ENCODE measurements around the gene LCNL1.

LCNL1 gene

DNA sequence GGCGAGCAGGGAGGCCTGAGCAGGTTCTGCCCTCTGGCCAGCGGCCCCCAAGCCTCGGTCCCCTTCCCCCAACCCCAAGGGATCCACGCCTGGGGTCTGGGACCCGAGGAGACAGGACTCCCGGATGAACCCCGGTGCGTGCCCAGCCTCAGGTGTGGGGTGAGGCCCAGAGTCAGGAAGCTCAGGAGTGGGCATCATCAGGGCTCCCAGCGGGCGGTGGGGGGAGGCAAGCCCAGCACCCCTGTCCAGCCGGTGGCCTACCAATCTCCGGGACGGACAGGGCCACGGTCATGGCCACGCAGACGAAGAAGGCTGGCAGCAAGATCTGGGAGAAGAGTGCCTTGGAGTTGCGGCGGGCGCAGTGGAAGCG lies 30.8 kb downstream of the LCNL1 start:
- Histone ChIP-seq H3K4me3 (ENCODE audit: low read length) (no peak overlapping the region), H3K9me3 (ENCODE audit: insufficient read depth, low read depth, low read length) (no peaks in the 10 kb centered on the region), H3K4me1 (ENCODE audit: insufficient read depth, low read length) (no peaks in the 10 kb centered on the region), H3K27me3 (ENCODE audit: insufficient read depth, low read length) (no peaks in the 10 kb centered on the region), H3K36me3 (ENCODE audit: insufficient read depth, low read depth, low read length) (no peaks in the 10 kb centered on the region), H3K27ac (ENCODE audit: low read length) (no peak overlapping the region), H3K9ac (ENCODE audit: low read depth, low read length) (no peak overlapping the region)

DNA sequence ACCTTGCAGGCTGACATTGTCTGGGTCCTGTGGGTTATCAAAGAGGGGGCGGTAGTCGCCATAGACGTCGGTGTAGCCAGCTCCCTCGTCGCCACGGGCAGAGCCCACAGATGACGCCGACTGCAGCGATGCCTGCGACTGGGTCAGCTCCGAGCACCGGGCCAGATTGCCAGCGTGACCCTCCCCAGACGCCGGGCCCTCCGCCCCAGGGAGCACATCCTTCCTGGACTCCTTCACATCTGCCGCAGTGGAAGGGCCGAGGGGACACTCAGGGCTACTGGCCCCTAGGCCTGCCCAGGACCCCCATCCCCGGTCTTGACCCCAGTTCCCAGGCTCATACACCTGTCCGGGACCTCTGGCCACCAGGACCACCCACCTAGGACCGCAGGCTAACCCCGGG lies 31.4 kb downstream of the LCNL1 start:
- H3K4me1 ChIP-seq (ENCODE audit: insufficient read depth, low read length) = no peaks in the 10 kb centered on the region
- no peak overlapping the region for H3K27ac ChIP-seq (ENCODE audit: low read length)
- H3K4me3 ChIP-seq (ENCODE audit: low read length) = no peak overlapping the region
- no peak overlapping the region for H3K9ac ChIP-seq (ENCODE audit: low read depth, low read length)
- H3K36me3 ChIP-seq (ENCODE audit: insufficient read depth, low read depth, low read length) = no peaks in the 10 kb centered on the region
- H3K9me3 ChIP-seq (ENCODE audit: insufficient read depth, low read depth, low read length) = no peaks in the 10 kb centered on the region
- H3K27me3 ChIP-seq (ENCODE audit: insufficient read depth, low read length) = no peaks in the 10 kb centered on the region

GRCh38 chr9:137014776-137015539 lies 32.2 kb downstream of the LCNL1 start:
- H3K27ac ChIP-seq (ENCODE audit: low read length) = no peak overlapping the region
- H3K4me1 ChIP-seq (ENCODE audit: insufficient read depth, low read length) = no peaks in the 10 kb centered on the region
- H3K36me3 ChIP-seq (ENCODE audit: insufficient read depth, low read depth, low read length) = no peaks in the 10 kb centered on the region
- H3K27me3 ChIP-seq (ENCODE audit: insufficient read depth, low read length) = no peaks in the 10 kb centered on the region
- H3K4me3 ChIP-seq (ENCODE audit: low read length) = no peak overlapping the region
- no peaks in the 10 kb centered on the region for H3K9me3 ChIP-seq (ENCODE audit: insufficient read depth, low read depth, low read length)
- H3K9ac ChIP-seq (ENCODE audit: low read depth, low read length) = no peak overlapping the region

- no peaks in the 10 kb centered on the region for H3K4me1 ChIP-seq (ENCODE audit: insufficient read depth, low read length)
- H3K4me3 ChIP-seq (ENCODE audit: low read length) = no peak overlapping the region
- no peaks in the 10 kb centered on the region for H3K36me3 ChIP-seq (ENCODE audit: insufficient read depth, low read depth, low read length)
- H3K27me3 ChIP-seq (ENCODE audit: insufficient read depth, low read length) = no peaks in the 10 kb centered on the region
- no peak overlapping the region for H3K9ac ChIP-seq (ENCODE audit: low read depth, low read length)
- H3K9me3 ChIP-seq (ENCODE audit: insufficient read depth, low read depth, low read length) = no peaks in the 10 kb centered on the region
- H3K27ac ChIP-seq (ENCODE audit: low read length) = no peak overlapping the region
Observed at GRCh38 chr9:137015540-137015930, 32.7 kb downstream of the LCNL1 start.

DNA sequence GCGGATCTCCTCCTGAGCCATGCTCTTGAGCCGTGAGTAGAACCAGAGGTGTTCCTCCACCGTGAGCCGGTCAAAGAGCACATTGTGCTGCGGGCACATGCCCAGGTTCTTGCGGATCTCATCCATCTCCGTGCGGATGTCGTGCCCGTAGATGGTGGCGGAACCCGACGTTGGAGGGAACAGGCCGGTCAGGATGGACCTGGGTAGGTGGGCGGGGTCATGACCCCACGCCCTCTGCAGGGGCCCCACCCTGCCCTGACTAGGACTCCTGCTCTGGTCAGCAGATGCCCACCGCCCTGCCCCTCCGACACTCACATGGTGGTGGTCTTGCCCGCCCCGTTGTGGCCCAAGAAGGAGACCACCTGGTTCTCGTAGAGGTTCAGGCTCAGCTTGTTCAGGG lies 33.2 kb downstream of the LCNL1 start:
- H3K4me3 ChIP-seq (ENCODE audit: low read length) = no peak overlapping the region
- no peak overlapping the region for H3K9ac ChIP-seq (ENCODE audit: low read depth, low read length)
- H3K27ac ChIP-seq (ENCODE audit: low read length) = no peak overlapping the region
- no peaks in the 10 kb centered on the region for H3K9me3 ChIP-seq (ENCODE audit: insufficient read depth, low read depth, low read length)
- no peaks in the 10 kb centered on the region for H3K27me3 ChIP-seq (ENCODE audit: insufficient read depth, low read length)
- no peaks in the 10 kb centered on the region for H3K4me1 ChIP-seq (ENCODE audit: insufficient read depth, low read length)
- no peaks in the 10 kb centered on the region for H3K36me3 ChIP-seq (ENCODE audit: insufficient read depth, low read depth, low read length)

DNA sequence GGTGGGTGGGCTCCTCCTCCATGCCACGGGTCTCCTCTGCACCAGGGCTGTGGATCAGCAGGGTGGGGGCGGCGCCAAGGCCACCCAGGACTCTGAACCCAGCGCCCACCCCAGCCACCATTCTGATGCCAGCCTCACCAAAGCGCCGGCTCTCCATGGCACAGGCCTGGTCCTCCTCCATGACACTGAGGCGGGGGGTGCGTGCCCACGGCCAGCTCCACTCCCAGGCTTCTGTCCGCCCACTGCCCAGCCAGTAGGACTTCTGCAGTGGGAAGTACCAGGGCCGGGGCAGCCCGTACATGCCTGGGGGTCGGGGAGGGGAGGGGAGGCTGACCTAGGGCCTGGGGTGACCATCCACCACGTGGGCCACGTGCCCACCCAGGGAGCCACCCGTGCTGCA lies 33.6 kb downstream of the LCNL1 start:
- Histone ChIP-seq H3K9ac (ENCODE audit: low read depth, low read length) (no peak overlapping the region), H3K4me3 (ENCODE audit: low read length) (no peak overlapping the region), H3K4me1 (ENCODE audit: insufficient read depth, low read length) (no peaks in the 10 kb centered on the region), H3K36me3 (ENCODE audit: insufficient read depth, low read depth, low read length) (no peaks in the 10 kb centered on the region), H3K27me3 (ENCODE audit: insufficient read depth, low read length) (no peaks in the 10 kb centered on the region), H3K27ac (ENCODE audit: low read length) (no peak overlapping the region), H3K9me3 (ENCODE audit: insufficient read depth, low read depth, low read length) (no peaks in the 10 kb centered on the region)

GRCh38 chr9:137017071-137017470 lies 34.3 kb downstream of the LCNL1 start:
- no peaks in the 10 kb centered on the region for H3K27me3 ChIP-seq (ENCODE audit: insufficient read depth, low read length)
- H3K4me1 ChIP-seq (ENCODE audit: insufficient read depth, low read length) = no peaks in the 10 kb centered on the region
- no peaks in the 10 kb centered on the region for H3K9me3 ChIP-seq (ENCODE audit: insufficient read depth, low read depth, low read length)
- no peak overlapping the region for H3K9ac ChIP-seq (ENCODE audit: low read depth, low read length)
- H3K27ac ChIP-seq (ENCODE audit: low read length) = no peak overlapping the region
- no peak overlapping the region for H3K4me3 ChIP-seq (ENCODE audit: low read length)
- H3K36me3 ChIP-seq (ENCODE audit: insufficient read depth, low read depth, low read length) = no peaks in the 10 kb centered on the region

GRCh38 chr9:137017791-137018497 lies 35.2 kb downstream of the LCNL1 start:
- H3K9me3 ChIP-seq (ENCODE audit: insufficient read depth, low read depth, low read length) = no peaks in the 10 kb centered on the region
- no peak overlapping the region for H3K27ac ChIP-seq (ENCODE audit: low read length)
- no peak overlapping the region for H3K9ac ChIP-seq (ENCODE audit: low read depth, low read length)
- no peaks in the 10 kb centered on the region for H3K27me3 ChIP-seq (ENCODE audit: insufficient read depth, low read length)
- H3K4me1 ChIP-seq (ENCODE audit: insufficient read depth, low read length) = no peaks in the 10 kb centered on the region
- no peaks in the 10 kb centered on the region for H3K36me3 ChIP-seq (ENCODE audit: insufficient read depth, low read depth, low read length)
- no peak overlapping the region for H3K4me3 ChIP-seq (ENCODE audit: low read length)

GRCh38 chr9:137018761-137019559 lies 36.2 kb downstream of the LCNL1 start:
- H3K4me3 ChIP-seq (ENCODE audit: low read length) = no peak overlapping the region
- H3K36me3 ChIP-seq (ENCODE audit: insufficient read depth, low read depth, low read length) = no peaks in the 10 kb centered on the region
- H3K9ac ChIP-seq (ENCODE audit: low read depth, low read length) = no peak overlapping the region
- no peaks in the 10 kb centered on the region for H3K4me1 ChIP-seq (ENCODE audit: insufficient read depth, low read length)
- no peaks in the 10 kb centered on the region for H3K9me3 ChIP-seq (ENCODE audit: insufficient read depth, low read depth, low read length)
- no peaks in the 10 kb centered on the region for H3K27me3 ChIP-seq (ENCODE audit: insufficient read depth, low read length)
- H3K27ac ChIP-seq (ENCODE audit: low read length) = no peak overlapping the region

GRCh38 chr9:137019891-137020683 lies 37.3 kb downstream of the LCNL1 start:
- no peaks in the 10 kb centered on the region for H3K9me3 ChIP-seq (ENCODE audit: insufficient read depth, low read depth, low read length)
- H3K9ac ChIP-seq (ENCODE audit: low read depth, low read length) = no peak overlapping the region
- no peaks in the 10 kb centered on the region for H3K27me3 ChIP-seq (ENCODE audit: insufficient read depth, low read length)
- no peaks in the 10 kb centered on the region for H3K4me1 ChIP-seq (ENCODE audit: insufficient read depth, low read length)
- no peak overlapping the region for H3K27ac ChIP-seq (ENCODE audit: low read length)
- H3K4me3 ChIP-seq (ENCODE audit: low read length) = no peak overlapping the region
- H3K36me3 ChIP-seq (ENCODE audit: insufficient read depth, low read depth, low read length) = no peaks in the 10 kb centered on the region

- H3K9ac ChIP-seq (ENCODE audit: low read depth, low read length) = no peak overlapping the region
- H3K4me3 ChIP-seq (ENCODE audit: low read length) = no peak overlapping the region
- no peaks in the 10 kb centered on the region for H3K4me1 ChIP-seq (ENCODE audit: insufficient read depth, low read length)
- no peaks in the 10 kb centered on the region for H3K36me3 ChIP-seq (ENCODE audit: insufficient read depth, low read depth, low read length)
- no peaks in the 10 kb centered on the region for H3K9me3 ChIP-seq (ENCODE audit: insufficient read depth, low read depth, low read length)
- no peak overlapping the region for H3K27ac ChIP-seq (ENCODE audit: low read length)
- H3K27me3 ChIP-seq (ENCODE audit: insufficient read depth, low read length) = no peaks in the 10 kb centered on the region
Observed at GRCh38 chr9:137020771-137021567, 38.2 kb downstream of the LCNL1 start.

Measured in iPS-20b (cell line).